Type B pancreatic cell (in vitro differentiated cells): ENCODE data around the gene IKZF3. TPM values are rescaled to one million over a fixed set of nuclear protein-coding genes. Genes with fewer than 3 reads are reported as not detected.
A peak's percentile ranks its signal among the peaks of the same experiment; 100 is the strongest.
"Not testable (repeated sequence)": the region's sequence is repeated elsewhere in the genome, so short reads cannot be mapped to it uniquely, and the experiment has no call there.

Experiments
- DNase-seq: peaks from one replicate; pipeline ENCODE4 v3.0.0; 2021; ENCODE audit warnings: mixed read lengths; ENCODE audit not compliant: unreplicated experiment; ENCODE audit errors: extremely low spot score
- H3K27ac Mint-ChIP-seq: 2 replicates; pipeline ENCODE4 v1.8.0; 2021; ENCODE audit warnings: mild to moderate bottlenecking, mixed read lengths
- H3K27me3 Mint-ChIP-seq: 2 replicates; pipeline ENCODE4 v1.8.0; 2021; ENCODE audit warnings: mixed read lengths
- H3K36me3 Mint-ChIP-seq: 2 replicates; pipeline ENCODE4 v1.8.0; 2021; ENCODE audit warnings: mixed read lengths
- H3K4me1 Mint-ChIP-seq: one replicate; pipeline ENCODE4 v1.8.0; 2021; ENCODE audit warnings: mixed read lengths; ENCODE audit not compliant: unreplicated experiment
- H3K4me3 Mint-ChIP-seq: 2 replicates; pipeline ENCODE4 v1.8.0; 2021; ENCODE audit warnings: mild to moderate bottlenecking, mixed read lengths
- H3K9me3 Mint-ChIP-seq: 2 replicates; pipeline ENCODE4 v1.8.0; 2021; ENCODE audit warnings: mixed read lengths
- total RNA-seq: library from RNA; stranded (reverse); gene quantifications from 2 replicates; pipeline ENCODE4 v1.2.1, GENCODE V29; 2021; ENCODE audit warnings: low replicate concordance
- TF ChIP-seq, protein P1 (sequence below): fragments of 200-600 bp; sonication (generic); conservative IDR thresholded peaks from 2 replicates; pipeline ENCODE4 v1.5.0; 2021; ENCODE audit warnings: antibody characterized with exemption, mild to moderate bottlenecking

The IKZF3 gene
- total RNA-seq, 1 donor from 2014 or later, result 0.19 TPM

GRCh38 chr17:39729280-39729851 is 134.7 kb downstream of the IKZF3 start:
- Mint-ChIP-seq H3K9me3 (no peaks in the 10 kb centered on the region), H3K4me1 (no peaks in the 10 kb centered on the region), H3K27ac (peak overlapping the region; percentile 97), H3K4me3 (peak overlapping the region; percentile 90), H3K27me3 (no peaks in the 10 kb centered on the region), H3K36me3 (peaks cover 8% of the 10 kb centered on the region)
- TF ChIP-seq, protein P1, sequence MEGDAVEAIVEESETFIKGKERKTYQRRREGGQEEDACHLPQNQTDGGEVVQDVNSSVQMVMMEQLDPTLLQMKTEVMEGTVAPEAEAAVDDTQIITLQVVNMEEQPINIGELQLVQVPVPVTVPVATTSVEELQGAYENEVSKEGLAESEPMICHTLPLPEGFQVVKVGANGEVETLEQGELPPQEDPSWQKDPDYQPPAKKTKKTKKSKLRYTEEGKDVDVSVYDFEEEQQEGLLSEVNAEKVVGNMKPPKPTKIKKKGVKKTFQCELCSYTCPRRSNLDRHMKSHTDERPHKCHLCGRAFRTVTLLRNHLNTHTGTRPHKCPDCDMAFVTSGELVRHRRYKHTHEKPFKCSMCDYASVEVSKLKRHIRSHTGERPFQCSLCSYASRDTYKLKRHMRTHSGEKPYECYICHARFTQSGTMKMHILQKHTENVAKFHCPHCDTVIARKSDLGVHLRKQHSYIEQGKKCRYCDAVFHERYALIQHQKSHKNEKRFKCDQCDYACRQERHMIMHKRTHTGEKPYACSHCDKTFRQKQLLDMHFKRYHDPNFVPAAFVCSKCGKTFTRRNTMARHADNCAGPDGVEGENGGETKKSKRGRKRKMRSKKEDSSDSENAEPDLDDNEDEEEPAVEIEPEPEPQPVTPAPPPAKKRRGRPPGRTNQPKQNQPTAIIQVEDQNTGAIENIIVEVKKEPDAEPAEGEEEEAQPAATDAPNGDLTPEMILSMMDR, result no peak
- no peak for DNase-seq

DNA sequence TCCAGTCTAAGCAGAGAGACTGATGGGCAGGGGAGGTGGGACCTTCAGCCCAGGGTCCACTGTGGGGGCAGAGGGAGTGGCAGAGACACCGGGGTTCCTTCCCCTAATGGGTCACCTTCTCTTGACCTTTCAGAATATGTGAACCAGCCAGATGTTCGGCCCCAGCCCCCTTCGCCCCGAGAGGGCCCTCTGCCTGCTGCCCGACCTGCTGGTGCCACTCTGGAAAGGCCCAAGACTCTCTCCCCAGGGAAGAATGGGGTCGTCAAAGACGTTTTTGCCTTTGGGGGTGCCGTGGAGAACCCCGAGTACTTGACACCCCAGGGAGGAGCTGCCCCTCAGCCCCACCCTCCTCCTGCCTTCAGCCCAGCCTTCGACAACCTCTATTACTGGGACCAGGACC is 136.6 kb downstream of the IKZF3 start:
- Mint-ChIP-seq H3K36me3 (peaks cover 8% of the 10 kb centered on the region), H3K27ac (no peak overlapping the region), H3K9me3 (no peaks in the 10 kb centered on the region), H3K27me3 (no peaks in the 10 kb centered on the region), H3K4me1 (no peaks in the 10 kb centered on the region), H3K4me3 (no peak overlapping the region)
- no peak for DNase-seq
- TF ChIP-seq, protein P1, result no peak

- Mint-ChIP-seq H3K9me3 (no peaks in the 10 kb centered on the region), H3K27ac (peak overlapping the region; percentile 48), H3K4me1 (no peaks in the 10 kb centered on the region)
Measured at GRCh38 chr17:39726617-39727016, 137.5 kb downstream of the IKZF3 start.

GRCh38 chr17:39725923-39726322 is 138.2 kb downstream of the IKZF3 start:
- not testable (repeated sequence) for DNase-seq, H3K4me3 Mint-ChIP-seq, H3K27me3 Mint-ChIP-seq, H3K4me1 Mint-ChIP-seq, H3K36me3 Mint-ChIP-seq, H3K9me3 Mint-ChIP-seq
- peak overlapping the region; percentile 72 for H3K27ac Mint-ChIP-seq

More at GRCh38 chr17:39726617-39727016, 137.5 kb downstream of the IKZF3 start:
- Mint-ChIP-seq H3K27me3 (no peaks in the 10 kb centered on the region), H3K4me3 (no peak overlapping the region), H3K36me3 (peaks cover 8% of the 10 kb centered on the region)
- no peak for DNase-seq
- TF ChIP-seq, protein P1, result no peak

DNA sequence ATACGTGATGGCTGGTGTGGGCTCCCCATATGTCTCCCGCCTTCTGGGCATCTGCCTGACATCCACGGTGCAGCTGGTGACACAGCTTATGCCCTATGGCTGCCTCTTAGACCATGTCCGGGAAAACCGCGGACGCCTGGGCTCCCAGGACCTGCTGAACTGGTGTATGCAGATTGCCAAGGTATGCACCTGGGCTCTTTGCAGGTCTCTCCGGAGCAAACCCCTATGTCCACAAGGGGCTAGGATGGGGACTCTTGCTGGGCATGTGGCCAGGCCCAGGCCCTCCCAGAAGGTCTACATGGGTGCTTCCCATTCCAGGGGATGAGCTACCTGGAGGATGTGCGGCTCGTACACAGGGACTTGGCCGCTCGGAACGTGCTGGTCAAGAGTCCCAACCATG is 139.4 kb downstream of the IKZF3 start:
- DNase-seq, result no peak
- Mint-ChIP-seq H3K4me3 (no peak overlapping the region), H3K36me3 (peaks cover 14% of the 10 kb centered on the region), H3K9me3 (no peaks in the 10 kb centered on the region), H3K27ac (no peak overlapping the region), H3K4me1 (peaks cover 4% of the 10 kb centered on the region), H3K27me3 (no peaks in the 10 kb centered on the region)
- TF ChIP-seq, protein P1, result no peak

- TF ChIP-seq, protein P1, result no peak
- Mint-ChIP-seq H3K4me1 (peaks cover 4% of the 10 kb centered on the region), H3K4me3 (no peak overlapping the region), H3K36me3 (peaks cover 10% of the 10 kb centered on the region), H3K9me3 (no peaks in the 10 kb centered on the region), H3K27me3 (no peaks in the 10 kb centered on the region), H3K27ac (peak overlapping the region; percentile 53)
- no peak for DNase-seq
Measured at GRCh38 chr17:39722965-39723848, 140.9 kb downstream of the IKZF3 start.
